Stomach (tissue), 4 donors: ENCODE data around the gene SMYD3.

Experiments
- CTCF ChIP-seq, 7 experiments: fragments of 450-650 bp in 4 of 7; fragments of 200-600 bp in 3 of 7; sonication (generic) in 3 of 7; IDR thresholded peaks; one replicate each; pipeline ENCODE4 v1.5.1; 2016 to 2019; ENCODE audit warnings: antibody characterized with exemption in 7 of 7, control low read depth in 2 of 7, mild to moderate bottlenecking in 1 of 7
- POLR2A ChIP-seq, 4 donors: fragments of 450-650 bp; IDR thresholded peaks; one replicate each; pipeline ENCODE4 v1.6.1; 2016; ENCODE audit warnings: antibody characterized with exemption in 4 of 4, control low read depth in 2 of 4, mild to moderate bottlenecking in 1 of 4, moderate library complexity in 1 of 4
- POLR2AphosphoS5 ChIP-seq, 3 donors: sonication (generic); formaldehyde crosslinking; IDR thresholded peaks; one replicate each; pipeline ENCODE4 v1.6.1; 2016; ENCODE audit warnings: antibody characterized with exemption in 3 of 3

GRCh38 chr1:246515390-246516005 lies 8.4 kb upstream of the SMYD3 start:
- no peak for TF ChIP-seq CTCF (IDR thresholded peaks at IDR 0.05)
- no peak for TF ChIP-seq POLR2A (IDR thresholded peaks at IDR 0.05)
- no peak for TF ChIP-seq POLR2AphosphoS5 (IDR thresholded peaks at IDR 0.05)
